NB4 (cell line): ENCODE measurements around the gene SLC2A1.
"Not testable (repeated sequence)": the region's sequence is repeated elsewhere in the genome, so short reads cannot be mapped to it uniquely, and the experiment has no call there.

Experiments used
- DNase-seq: peaks from one replicate; pipeline ENCODE4 v3.0.0; 2010; ENCODE audit warnings: low read depth
- H3K4me3 ChIP-seq: one replicate; pipeline ENCODE4 v1.5.1; 2011; ENCODE audit warnings: mild to moderate bottlenecking, low read depth, low read length, moderate library complexity
- CTCF ChIP-seq: IDR thresholded peaks from one replicate; pipeline ENCODE4 v1.5.1; 2012; ENCODE audit warnings: low read depth, low read length
- MAX ChIP-seq: IDR thresholded peaks from 2 replicates; pipeline ENCODE4 v1.6.1; 2011; ENCODE audit warnings: low read depth, low read length
- MYC ChIP-seq: IDR thresholded peaks from 2 replicates; pipeline ENCODE4 v1.6.1; 2011; ENCODE audit warnings: low read depth, low read length
- POLR2A ChIP-seq: IDR thresholded peaks from 2 replicates; pipeline ENCODE4 v1.6.1; 2011; ENCODE audit warnings: mild to moderate bottlenecking; ENCODE audit not compliant: insufficient read length; ENCODE audit errors: extremely low read depth

The SLC2A1 gene

DNA sequence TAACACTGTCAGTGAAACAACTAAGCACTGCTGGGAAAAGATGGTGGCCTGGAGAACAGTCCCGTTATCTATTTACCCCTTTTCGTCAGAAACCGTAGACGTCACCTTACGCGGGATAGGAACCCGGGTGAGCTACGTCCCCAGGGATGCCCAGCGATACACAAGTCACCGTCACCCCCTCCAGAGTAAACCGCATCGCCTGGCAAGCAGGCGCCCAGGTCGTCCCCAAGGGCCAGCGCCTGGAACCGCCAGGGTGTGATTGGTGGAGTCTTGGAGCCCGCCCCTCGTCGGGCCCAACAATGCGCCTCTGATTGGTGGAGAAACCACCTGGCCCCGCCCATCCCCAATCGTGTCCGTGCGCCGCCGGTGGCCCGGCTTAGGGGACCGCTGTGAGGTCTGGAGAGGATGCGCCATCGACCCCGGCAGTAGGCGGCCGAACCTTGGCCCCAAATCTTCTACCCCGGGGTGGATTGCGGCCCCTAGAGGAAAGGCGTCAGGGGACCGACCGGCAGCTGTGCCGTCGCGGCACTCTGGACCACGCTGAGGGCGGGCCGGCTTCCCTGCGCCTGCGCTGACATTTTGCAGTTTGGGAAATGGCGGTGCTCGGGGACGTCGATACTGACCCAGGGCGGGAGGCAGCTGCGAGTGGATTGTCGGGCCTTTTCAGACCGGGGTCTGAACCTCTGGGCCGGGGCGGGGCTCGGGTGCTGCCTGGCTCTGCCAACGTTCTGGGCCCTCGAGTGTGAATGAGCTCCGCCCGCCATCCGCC, 34.4 kb downstream of the SLC2A1 start:
- H3K4me3 ChIP-seq, result peak overlapping the region; percentile 55
- no peak for TF ChIP-seq POLR2A
- TF ChIP-seq MYC, result no peak
- TF ChIP-seq CTCF, result no peak
- no peak for TF ChIP-seq MAX
- peak; percentile 87 for DNase-seq

DNA sequence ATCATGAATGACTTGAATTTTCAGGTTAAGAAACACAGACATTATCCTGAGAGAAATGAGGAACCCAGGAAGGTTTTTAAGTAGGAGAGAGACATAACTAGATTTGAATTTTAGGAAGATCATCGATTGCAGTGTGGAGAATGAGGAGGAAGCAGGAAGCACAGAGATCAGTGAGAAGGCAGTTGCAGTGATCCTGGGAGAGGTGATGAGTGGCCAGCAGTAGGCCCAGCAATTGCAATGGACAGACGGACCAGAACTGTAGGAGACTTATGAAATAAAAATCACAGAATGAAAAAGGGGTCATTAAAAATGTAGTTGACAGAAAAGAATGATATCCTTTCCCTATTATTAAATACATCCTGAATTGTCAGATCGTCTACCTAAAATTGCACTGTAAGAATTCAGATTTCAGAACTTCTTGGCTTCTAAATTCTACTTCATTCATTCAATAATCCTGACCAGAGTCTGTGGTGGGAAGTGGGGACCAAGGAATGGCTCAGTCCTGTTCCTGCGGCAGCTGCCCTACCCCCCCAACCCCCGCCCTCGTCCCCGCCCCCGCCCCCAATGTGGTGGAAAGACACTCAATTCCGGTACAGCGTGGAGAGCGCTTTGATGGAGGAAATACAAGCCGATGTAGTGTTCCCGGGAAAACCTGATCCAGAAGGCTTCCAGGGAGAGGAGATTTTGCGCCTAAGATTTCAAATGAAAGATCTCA, 35.1 kb downstream of the SLC2A1 start:
- H3K4me3 ChIP-seq, result peak overlapping the region; percentile 55

GRCh38 chr1:42922687-42923366, 35.8 kb downstream of the SLC2A1 start:
- TF ChIP-seq POLR2A (no peak), MYC (no peak), CTCF (peak; percentile 80)
- H3K4me3 ChIP-seq, result no peak overlapping the region
- peak; percentile 80 for DNase-seq

More for the DNA sequence above, 35.1 kb downstream of the SLC2A1 start:
- TF ChIP-seq POLR2A (no peak), MAX (no peak), MYC (no peak), CTCF (no peak)
- DNase-seq, result no peak

DNA sequence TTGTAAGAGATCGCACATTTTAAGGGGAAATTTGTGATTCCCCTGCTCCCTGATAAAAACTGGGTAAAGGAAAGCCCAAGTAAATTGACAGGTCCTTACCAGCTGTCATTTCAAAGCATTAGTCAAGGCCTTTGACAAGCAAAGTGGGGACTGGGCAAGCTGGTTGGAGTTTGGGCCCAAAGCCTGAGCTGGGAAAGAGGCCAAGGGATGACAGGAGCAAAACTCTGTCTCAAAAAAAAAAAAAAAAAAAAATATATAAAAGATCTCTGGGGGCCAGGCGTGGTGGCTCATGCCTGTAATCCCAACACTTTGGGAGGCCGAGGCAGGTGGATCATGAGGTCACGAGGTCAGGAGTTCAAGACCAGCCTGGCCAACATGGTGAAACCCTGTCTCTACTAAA, 36.9 kb downstream of the SLC2A1 start:
- DNase-seq, result no peak
- no peak overlapping the region for H3K4me3 ChIP-seq
- no peak for TF ChIP-seq POLR2A
- no peak for TF ChIP-seq MAX
- TF ChIP-seq CTCF, result no peak
- no peak for TF ChIP-seq MYC

GRCh38 chr1:42919651-42920050, 39.0 kb downstream of the SLC2A1 start:
- not testable (repeated sequence) for H3K4me3 ChIP-seq, DNase-seq

DNA sequence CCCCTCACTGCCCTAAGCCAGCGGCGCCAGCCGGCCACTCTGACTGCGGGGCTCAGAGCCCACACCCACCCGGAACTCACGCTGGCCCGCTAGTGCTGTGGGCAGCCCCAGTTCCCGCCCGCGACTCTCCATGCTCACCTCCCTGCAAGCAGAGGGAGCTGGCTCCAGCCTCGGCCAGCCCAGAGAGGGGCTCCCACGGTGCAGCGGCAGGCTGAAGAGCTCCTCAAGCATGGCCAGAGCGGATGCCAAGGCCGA, 41.5 kb downstream of the SLC2A1 start:
- no peak for TF ChIP-seq POLR2A
- TF ChIP-seq CTCF, result no peak
- no peak for TF ChIP-seq MYC
- TF ChIP-seq MAX, result no peak
- no peak overlapping the region for H3K4me3 ChIP-seq
- DNase-seq, result no peak
